Endothelial cell of umbilical vein (primary cell): Measurements from ENCODE around the gene CLCA4. TPM values are rescaled to one million over a fixed set of nuclear protein-coding genes. Genes with fewer than 3 reads are reported as not detected.
A peak's percentile ranks its signal among the peaks of the same experiment; 100 is the strongest.

Source experiments
- BruUV-seq: library from RNA; stranded (reverse); fragments of 400-500 nt; replicated peaks from 2 replicates; lab custom pipeline; 2021; lab: Mats Ljungman, UMichigan
- CTCF ChIA-PET: fragments of 300-600, 350-600 bp; sonication (Branson Sonifier 250); formaldehyde crosslinking; loops from one replicate; lab custom pipeline; 2021; ENCODE audit warnings: antibody characterized with exemption, inconsistent platforms; lab: Charles Lee
- POLR2A ChIA-PET: fragments of 300-600, 350-600 bp; sonication (Branson Sonifier 250); formaldehyde crosslinking; loops from one replicate; lab custom pipeline; 2021; ENCODE audit warnings: antibody characterized with exemption, inconsistent platforms; lab: Charles Lee
- DNase-seq: peaks from one replicate; pipeline ENCODE4 v3.0.0-alpha.2; 2011; ENCODE audit warnings: low read depth, low spot score
- FAIRE-seq: peaks from 2 replicates; lab custom pipeline; 2011; peaks lifted over from hg19 to GRCh38; lab: Jason Lieb, UNC
- H2AFZ ChIP-seq: 2 replicates; pipeline ENCODE4 v1.6.0; 2012; ENCODE audit warnings: low read depth, low read length, control low read depth, inconsistent platforms
- H3K27ac ChIP-seq: 2 replicates; pipeline ENCODE4 v1.5.1; 2011; ENCODE audit warnings: low read depth, mild to moderate bottlenecking, control low read depth, low read length, moderate library complexity; ENCODE audit not compliant: insufficient read depth
- H3K27me3 ChIP-seq, 2 experiments: 2 replicates each; pipeline versions ENCODE4 v1.6.0 to v1.6.1; 2011; ENCODE audit warnings: low read length in 2 of 2, mixed read lengths in 1 of 2; ENCODE audit not compliant: control insufficient read depth in 2 of 2, insufficient read depth in 2 of 2
- H3K36me3 ChIP-seq, 2 experiments: 2 replicates in 1 of 2; 3 replicates in 1 of 2; pipeline ENCODE4 v1.5.1; 2011; ENCODE audit warnings: low read length in 2 of 2, mild to moderate bottlenecking in 1 of 2, moderate library complexity in 1 of 2; ENCODE audit not compliant: control insufficient read depth in 2 of 2, insufficient read depth in 2 of 2; ENCODE audit errors: extremely low read depth in 1 of 2
- H3K4me1 ChIP-seq: 3 replicates; pipeline ENCODE4 v1.5.1; 2011; ENCODE audit warnings: mild to moderate bottlenecking, low read length; ENCODE audit not compliant: control insufficient read depth, insufficient read depth; ENCODE audit errors: extremely low read depth
- H3K4me2 ChIP-seq: 2 replicates; pipeline ENCODE4 v1.6.1; 2011; ENCODE audit warnings: low read length, control low read depth, mixed read lengths; ENCODE audit not compliant: insufficient read depth
- H3K4me3 ChIP-seq, 3 experiments: fragments of 200-600 bp in 1 of 3; sonication (generic), shearing (Covaris generic) in 1 of 3; replicated peaks in 1 of 3; 2 replicates each; pipeline ENCODE4 v1.5.1; 2011 to 2016; ENCODE audit warnings: control low read depth in 3 of 3, low read length in 3 of 3, mild to moderate bottlenecking in 2 of 3, inconsistent platforms in 1 of 3, low read depth in 1 of 3, moderate library complexity in 1 of 3; ENCODE audit not compliant: insufficient read depth in 1 of 3
- H3K79me2 ChIP-seq: 2 replicates; pipeline ENCODE4 v1.6.0; 2012; ENCODE audit warnings: low read length, inconsistent platforms; ENCODE audit not compliant: control insufficient read depth, insufficient read depth
- H3K9ac ChIP-seq: replicated peaks from 2 replicates; pipeline ENCODE3; 2011; ENCODE audit warnings: low read length, control low read depth; ENCODE audit not compliant: insufficient read depth; ENCODE audit errors: extremely low read depth
- H3K9me1 ChIP-seq: replicated peaks from 3 replicates; pipeline ENCODE4 v1.6.0; 2011; ENCODE audit warnings: mild to moderate bottlenecking, low read length; ENCODE audit not compliant: control insufficient read depth, insufficient read depth; ENCODE audit errors: extremely low read depth
- H3K9me3 ChIP-seq: replicated peaks from 2 replicates; pipeline ENCODE4 v1.5.1; 2012; ENCODE audit warnings: low read length, inconsistent platforms; ENCODE audit not compliant: control insufficient read depth, insufficient read depth
- H4K20me1 ChIP-seq: replicated peaks from 2 replicates; pipeline ENCODE3; 2011; ENCODE audit warnings: mild to moderate bottlenecking, low read length; ENCODE audit not compliant: control insufficient read depth, insufficient read depth; ENCODE audit errors: extremely low read depth
- CTCF ChIP-seq, 2 donors: IDR thresholded peaks; 1 replicate in 1 of 2; 2 replicates in 1 of 2; pipeline ENCODE4 v1.5.1; 2011; ENCODE audit warnings: low read length in 2 of 2, mild to moderate bottlenecking in 2 of 2, moderate library complexity in 2 of 2, control low read depth in 1 of 2, inconsistent platforms in 1 of 2, low read depth in 1 of 2; ENCODE audit not compliant: insufficient read depth in 1 of 2; ENCODE audit errors: extremely low read depth in 1 of 2
- EZH2 ChIP-seq: IDR thresholded peaks from 2 replicates; pipeline ENCODE4 v1.6.1; 2012; ENCODE audit warnings: borderline replicate concordance, low read depth, mild to moderate bottlenecking, moderate library complexity, low read length, inconsistent platforms; ENCODE audit not compliant: severe bottlenecking
- FOS ChIP-seq: IDR thresholded peaks from 2 replicates; pipeline ENCODE4 v1.6.1; 2011; ENCODE audit warnings: mild to moderate bottlenecking, low read length, moderate library complexity, borderline replicate concordance; ENCODE audit not compliant: insufficient read depth
- GATA2 ChIP-seq: IDR thresholded peaks from 2 replicates; pipeline ENCODE4 v1.7.0; 2011; ENCODE audit warnings: low read depth, mild to moderate bottlenecking, moderate library complexity, mixed read lengths, low read length; ENCODE audit not compliant: insufficient read length, insufficient read depth
- JUN ChIP-seq: IDR thresholded peaks from 2 replicates; pipeline ENCODE4 v1.6.1; 2011; ENCODE audit warnings: borderline replicate concordance, low read depth; ENCODE audit not compliant: insufficient read length, insufficient read depth
- MAX ChIP-seq: IDR thresholded peaks from 2 replicates; pipeline ENCODE4 v1.6.1; 2011; ENCODE audit not compliant: insufficient read depth, insufficient read length
- MYC ChIP-seq: IDR thresholded peaks from one replicate; pipeline ENCODE4 v1.6.1; 2011; ENCODE audit warnings: mild to moderate bottlenecking, low read depth, low read length
- POLR2A ChIP-seq: IDR thresholded peaks from 2 replicates; pipeline ENCODE4 v1.6.1; 2012; ENCODE audit warnings: low read depth, mild to moderate bottlenecking, control low read depth, low read length
- POLR2AphosphoS5 ChIP-seq: IDR thresholded peaks from 2 replicates; pipeline ENCODE4 v1.6.1; 2012; ENCODE audit warnings: low read depth, mild to moderate bottlenecking, control low read depth, low read length, moderate library complexity; ENCODE audit not compliant: insufficient read depth
- dilution Hi-C: fragments of 300-500 bp; cut with MboI; formaldehyde crosslinking; loops from one replicate; pipeline ENCODE4 v1.15.0; 2019; ENCODE audit warnings: low sequenced_read_pairs; ENCODE audit not compliant: extremely low pct_ligation_motif_present
- intact Hi-C: fragments of 100-400 bp; cut with micrococcal nuclease; formaldehyde crosslinking; loops from one replicate; pipeline ENCODE4 v1.10.0; 2022
- polyA plus RNA-seq, 4 experiments: library from polyadenylated mRNA; depleted of rRNA in 3 of 4; stranded (reverse) in 3 of 4; unstranded in 1 of 4; fragments of >200 nt; gene quantifications; 2 replicates each; pipeline versions ENCODE4 v1.2.1 to v1.2.3, GENCODE V29; 2011 to 2012; ENCODE audit warnings: missing spikeins in 1 of 4
- total RNA-seq: library from RNA; stranded (reverse); gene quantifications from 2 replicates; pipeline ENCODE4 v1.2.3, GENCODE V29; 2021

The CLCA4 gene
- total and polyA plus RNA-seq, 2 donors (not counting 3 experiments of a cell fraction or from before 2014, with no cell fraction given), result not detected

GRCh38 chr1:86542631-86543030 is 4.2 kb upstream of the CLCA4 start:
- Histone ChIP-seq H3K4me3 (no peak overlapping the region), H3K4me2 (no peak overlapping the region), H3K9me3 (no peaks in the 10 kb centered on the region), H3K27me3 (no peaks in the 10 kb centered on the region), H3K36me3 (no peaks in the 10 kb centered on the region), H3K9ac (no peak overlapping the region), H3K4me1 (no peaks in the 10 kb centered on the region), H3K79me2 (no peaks in the 10 kb centered on the region), H3K27ac (no peak overlapping the region), H2AFZ (peak overlapping the region; percentile 19), H3K9me1 (no peaks in the 10 kb centered on the region), H4K20me1 (no peaks in the 10 kb centered on the region)
- dilution Hi-C loops (no loop called here), intact Hi-C loops (no loop called here)
- no peak for FAIRE-seq
- TF ChIP-seq MAX, result no peak
- TF ChIP-seq FOS, result peak; percentile 16
- no TSS peak for BruUV-seq
- CTCF ChIA-PET, result interaction anchor here (0.8 to 1.2 kb wide), 4 partner anchors 10 to 159 kb away, joined by 3 read pairs; no protein-coding TSS in a partner anchor
- DNase-seq, result peak; percentile 42
- POLR2A ChIA-PET, result no interaction called here

- CTCF ChIA-PET, result no interaction called here
- FAIRE-seq (no peak), DNase-seq (no peak)
- no peaks in the 10 kb centered on the region for H4K20me1 ChIP-seq
- H3K79me2 ChIP-seq, result no peaks in the 10 kb centered on the region
- no peaks in the 10 kb centered on the region for H3K4me1 ChIP-seq
- intact Hi-C loops (no loop called here), dilution Hi-C loops (no loop called here)
- H3K27me3 ChIP-seq, result no peaks in the 10 kb centered on the region
- H2AFZ ChIP-seq, result no peak overlapping the region
- POLR2A ChIA-PET, result no interaction called here
- H3K4me2 ChIP-seq, result no peak overlapping the region
- H3K9ac ChIP-seq, result no peak overlapping the region
- TF ChIP-seq FOS, result no peak
- no peak for TF ChIP-seq EZH2
- TF ChIP-seq MYC, result no peak
- no peak for TF ChIP-seq GATA2
- TF ChIP-seq POLR2A, result no peak
- TF ChIP-seq CTCF (IDR thresholded peaks at IDR 0.05; ENCODE audit: extremely low read depth in 1 of 2, insufficient read depth in 1 of 2, low read depth in 1 of 2, low read length in 2 of 2), result no peak
- no peak for TF ChIP-seq JUN
- TF ChIP-seq POLR2AphosphoS5, result no peak
- H3K9me1 ChIP-seq, result no peaks in the 10 kb centered on the region
- no TSS peak for BruUV-seq
- no peak overlapping the region for H3K27ac ChIP-seq
- H3K4me3 ChIP-seq, result no peak overlapping the region
- H3K9me3 ChIP-seq, result no peaks in the 10 kb centered on the region
- no peaks in the 10 kb centered on the region for H3K36me3 ChIP-seq
Observed at GRCh38 chr1:86548839-86549238, 2.0 kb downstream of the CLCA4 start.
